ENCODE measurements around the gene TMEM209.

DNA sequence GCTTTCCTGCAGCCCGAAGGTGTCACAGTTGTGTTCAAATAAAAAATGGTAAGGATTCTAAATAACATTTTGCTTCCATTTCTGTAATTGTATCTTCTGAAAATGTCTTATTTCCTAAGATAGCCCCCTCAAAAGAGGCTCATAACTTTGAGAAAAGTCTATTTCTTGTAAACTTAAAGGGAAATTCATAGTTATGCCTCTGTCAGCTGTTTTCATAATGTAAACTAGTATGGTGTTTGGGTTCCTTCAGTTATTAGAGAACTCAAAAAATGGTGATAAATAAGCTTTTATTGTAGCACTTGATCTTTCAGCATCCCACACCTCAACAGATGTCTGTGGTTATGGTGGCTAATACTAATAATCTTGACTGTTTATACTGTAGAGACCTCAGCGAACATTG is 77.8 kb downstream of the TMEM209 start:
- TF ChIP-seq CTCF (optimal IDR thresholded peaks at IDR 0.05 in 1 of 3, IDR thresholded peaks at IDR 0.05 in 1 of 3, conservative IDR thresholded peaks at IDR 0.05 in 1 of 3; ENCODE audit: extremely low read depth in 1 of 3, insufficient read depth in 2 of 3, low read length in 3 of 3), result no peak
- TF ChIP-seq EZH2 (IDR thresholded peaks at IDR 0.05; ENCODE audit: low read length), result no peak

Measured in keratinocyte (primary cell).